Astrocyte (in vitro differentiated cells and primary cell): ENCODE data around the gene RFC2. TPM values are rescaled to one million over a fixed set of nuclear protein-coding genes. Genes with fewer than 3 reads are reported as not detected.

Source experiments
- DNase-seq: peaks from one replicate; pipeline ENCODE4 v3.0.0-alpha.2; 2010; ENCODE audit warnings: low read depth
- FAIRE-seq: peaks from 2 replicates; lab custom pipeline; 2011; peaks lifted over from hg19 to GRCh38; lab: Jason Lieb, UNC
- H2AFZ ChIP-seq: 2 replicates; pipeline ENCODE4 v1.6.0; 2012; ENCODE audit warnings: low read depth, low read length, inconsistent platforms
- H3K27ac ChIP-seq: 2 replicates; pipeline ENCODE4 v1.5.1; 2011; ENCODE audit warnings: low read depth, low read length, inconsistent platforms
- H3K27me3 ChIP-seq: 2 replicates; pipeline ENCODE4 v1.6.0; 2011; ENCODE audit warnings: low read length, inconsistent platforms; ENCODE audit not compliant: insufficient read depth
- H3K36me3 ChIP-seq: 2 replicates; pipeline ENCODE4 v1.5.1; 2011; ENCODE audit warnings: low read length, inconsistent platforms; ENCODE audit not compliant: insufficient read depth
- H3K4me1 ChIP-seq: 2 replicates; pipeline ENCODE4 v1.5.1; 2011; ENCODE audit warnings: low read length, inconsistent platforms; ENCODE audit not compliant: insufficient read depth
- H3K4me2 ChIP-seq: 2 replicates; pipeline ENCODE4 v1.6.0; 2012; ENCODE audit warnings: low read length, inconsistent platforms
- H3K4me3 ChIP-seq: 2 replicates; pipeline ENCODE4 v1.5.1; 2011; ENCODE audit warnings: low read depth, mild to moderate bottlenecking, low read length, inconsistent platforms; ENCODE audit not compliant: insufficient read depth
- H3K79me2 ChIP-seq: 2 replicates; pipeline ENCODE4 v1.6.0; 2012; ENCODE audit warnings: mild to moderate bottlenecking, low read length, inconsistent platforms; ENCODE audit not compliant: insufficient read depth
- H3K9ac ChIP-seq: 2 replicates; pipeline ENCODE4 v1.6.0; 2012; ENCODE audit warnings: mild to moderate bottlenecking, low read length, inconsistent platforms
- H3K9me3 ChIP-seq: 2 replicates; pipeline ENCODE4 v1.5.1; 2012; ENCODE audit warnings: low read depth, mild to moderate bottlenecking, low read length, inconsistent platforms; ENCODE audit not compliant: insufficient read depth
- H4K20me1 ChIP-seq: 2 replicates; pipeline ENCODE4 v1.6.0; 2012; ENCODE audit warnings: low read length, inconsistent platforms; ENCODE audit not compliant: insufficient read depth
- H3K27ac Mint-ChIP-seq: one replicate; pipeline ENCODE4 v1.8.0; 2021; ENCODE audit warnings: mild to moderate bottlenecking, mixed read lengths; ENCODE audit not compliant: unreplicated experiment
- H3K27me3 Mint-ChIP-seq: one replicate; pipeline ENCODE4 v1.8.0; 2021; ENCODE audit warnings: low read depth, mixed read lengths; ENCODE audit not compliant: unreplicated experiment
- H3K36me3 Mint-ChIP-seq: one replicate; pipeline ENCODE4 v1.8.0; 2021; ENCODE audit warnings: low read depth, mixed read lengths; ENCODE audit not compliant: unreplicated experiment
- H3K4me1 Mint-ChIP-seq: one replicate; pipeline ENCODE4 v1.8.0; 2021; ENCODE audit warnings: low read depth, mixed read lengths; ENCODE audit not compliant: unreplicated experiment
- H3K4me3 Mint-ChIP-seq: one replicate; pipeline ENCODE4 v1.8.0; 2021; ENCODE audit warnings: mild to moderate bottlenecking, moderate library complexity, mixed read lengths; ENCODE audit not compliant: unreplicated experiment
- H3K9me3 Mint-ChIP-seq: one replicate; pipeline ENCODE4 v1.8.0; 2021; ENCODE audit warnings: mild to moderate bottlenecking, mixed read lengths; ENCODE audit not compliant: unreplicated experiment
- EZH2 ChIP-seq: IDR thresholded peaks from 2 replicates; pipeline ENCODE4 v1.6.1; 2012; ENCODE audit warnings: mild to moderate bottlenecking, low read length, inconsistent platforms; ENCODE audit not compliant: insufficient read depth
- total RNA-seq: library from RNA; stranded (reverse); gene quantifications from 2 replicates; pipeline ENCODE4 v1.2.1, GENCODE V29; 2021
- TF ChIP-seq, protein P1 (sequence below): IDR thresholded peaks from 2 replicates; pipeline ENCODE4 v1.5.1; 2011; ENCODE audit warnings: low read depth, mild to moderate bottlenecking, inconsistent platforms, low read length, moderate library complexity; ENCODE audit not compliant: insufficient read depth

RFC2 gene
- total RNA-seq, 1 donor from 2014 or later, result 12.3 TPM

GRCh38 chr7:74217455-74218342, 36.5 kb downstream of the RFC2 start:
- Histone ChIP-seq H3K4me3 (no peak overlapping the region), H3K4me1 (peaks cover 4% of the 10 kb centered on the region), H3K79me2 (no peaks in the 10 kb centered on the region), H3K36me3 (no peaks in the 10 kb centered on the region), H3K9ac (no peak overlapping the region), H3K27me3 (no peaks in the 10 kb centered on the region), H2AFZ (no peak overlapping the region), H3K27ac (no peak overlapping the region), H3K4me2 (no peak overlapping the region), H3K9me3 (no peaks in the 10 kb centered on the region), H4K20me1 (no peaks in the 10 kb centered on the region)
- FAIRE-seq, result no peak
- Mint-ChIP-seq H3K27ac (no peak overlapping the region), H3K9me3 (no peaks in the 10 kb centered on the region), H3K27me3 (no peaks in the 10 kb centered on the region), H3K4me1 (peaks cover 3% of the 10 kb centered on the region), H3K36me3 (peaks cover 7% of the 10 kb centered on the region), H3K4me3 (no peak overlapping the region)
- TF ChIP-seq, protein P1, sequence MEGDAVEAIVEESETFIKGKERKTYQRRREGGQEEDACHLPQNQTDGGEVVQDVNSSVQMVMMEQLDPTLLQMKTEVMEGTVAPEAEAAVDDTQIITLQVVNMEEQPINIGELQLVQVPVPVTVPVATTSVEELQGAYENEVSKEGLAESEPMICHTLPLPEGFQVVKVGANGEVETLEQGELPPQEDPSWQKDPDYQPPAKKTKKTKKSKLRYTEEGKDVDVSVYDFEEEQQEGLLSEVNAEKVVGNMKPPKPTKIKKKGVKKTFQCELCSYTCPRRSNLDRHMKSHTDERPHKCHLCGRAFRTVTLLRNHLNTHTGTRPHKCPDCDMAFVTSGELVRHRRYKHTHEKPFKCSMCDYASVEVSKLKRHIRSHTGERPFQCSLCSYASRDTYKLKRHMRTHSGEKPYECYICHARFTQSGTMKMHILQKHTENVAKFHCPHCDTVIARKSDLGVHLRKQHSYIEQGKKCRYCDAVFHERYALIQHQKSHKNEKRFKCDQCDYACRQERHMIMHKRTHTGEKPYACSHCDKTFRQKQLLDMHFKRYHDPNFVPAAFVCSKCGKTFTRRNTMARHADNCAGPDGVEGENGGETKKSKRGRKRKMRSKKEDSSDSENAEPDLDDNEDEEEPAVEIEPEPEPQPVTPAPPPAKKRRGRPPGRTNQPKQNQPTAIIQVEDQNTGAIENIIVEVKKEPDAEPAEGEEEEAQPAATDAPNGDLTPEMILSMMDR, result no peak
- TF ChIP-seq EZH2, result no peak
- no peak for DNase-seq

- Mint-ChIP-seq H3K4me1 (peaks cover 3% of the 10 kb centered on the region), H3K4me3 (no peak overlapping the region), H3K36me3 (peaks cover 7% of the 10 kb centered on the region), H3K9me3 (no peaks in the 10 kb centered on the region), H3K27ac (no peak overlapping the region), H3K27me3 (no peaks in the 10 kb centered on the region)
- Histone ChIP-seq H3K4me2 (no peak overlapping the region), H3K27me3 (no peaks in the 10 kb centered on the region), H3K4me1 (peaks cover 4% of the 10 kb centered on the region), H2AFZ (no peak overlapping the region), H3K27ac (no peak overlapping the region), H3K4me3 (no peak overlapping the region), H3K79me2 (no peaks in the 10 kb centered on the region), H3K9me3 (no peaks in the 10 kb centered on the region), H3K9ac (no peak overlapping the region), H4K20me1 (no peaks in the 10 kb centered on the region), H3K36me3 (no peaks in the 10 kb centered on the region)
- FAIRE-seq, result no peak
- TF ChIP-seq EZH2, result no peak
- TF ChIP-seq, protein P1, result no peak
- DNase-seq, result no peak
These were observed 37.8 kb downstream of the RFC2 start for GRCh38 chr7:74216361-74216761.

DNA sequence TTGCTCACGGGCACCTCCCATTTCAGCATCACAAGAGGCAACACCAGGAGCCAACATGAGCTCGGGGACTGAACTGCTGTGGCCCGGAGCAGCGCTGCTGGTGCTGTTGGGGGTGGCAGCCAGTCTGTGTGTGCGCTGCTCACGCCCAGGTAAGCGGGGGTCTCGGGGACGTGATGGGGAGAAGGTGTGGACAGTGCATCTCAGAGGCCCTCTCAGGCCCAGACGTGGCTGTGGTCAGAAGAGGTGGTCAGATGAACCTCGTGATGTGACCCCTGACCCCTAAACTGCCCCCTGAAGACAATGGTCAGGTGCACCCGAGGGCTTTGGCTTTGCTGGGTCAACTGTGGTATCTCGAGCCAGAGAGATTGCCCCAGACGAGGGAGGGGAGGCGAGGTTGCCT, 38.3 kb downstream of the RFC2 start:
- TF ChIP-seq, protein P1, result no peak
- no peak for TF ChIP-seq EZH2
- no peak overlapping the region for H3K4me3 Mint-ChIP-seq
- Histone ChIP-seq H3K79me2 (no peaks in the 10 kb centered on the region), H3K9me3 (no peaks in the 10 kb centered on the region), H4K20me1 (no peaks in the 10 kb centered on the region), H3K36me3 (no peaks in the 10 kb centered on the region), H3K27ac (no peak overlapping the region), H2AFZ (no peak overlapping the region), H3K27me3 (no peaks in the 10 kb centered on the region), H3K4me3 (no peak overlapping the region), H3K9ac (no peak overlapping the region), H3K4me2 (no peak overlapping the region), H3K4me1 (peaks cover 4% of the 10 kb centered on the region)
- peaks cover 7% of the 10 kb centered on the region for H3K36me3 Mint-ChIP-seq
- H3K9me3 Mint-ChIP-seq, result no peaks in the 10 kb centered on the region
- no peak overlapping the region for H3K27ac Mint-ChIP-seq
- peaks cover 3% of the 10 kb centered on the region for H3K4me1 Mint-ChIP-seq
- DNase-seq, result no peak
- H3K27me3 Mint-ChIP-seq, result no peaks in the 10 kb centered on the region
- no peak for FAIRE-seq
